ENCODE measurements around the gene MYO9B. TPM values are rescaled to one million over a fixed set of nuclear protein-coding genes. Genes with fewer than 3 reads are reported as not detected.
"Not testable (repeated sequence)": the region's sequence is repeated elsewhere in the genome, so short reads cannot be mapped to it uniquely, and the experiment has no call there.

Gene MYO9B
- total RNA-seq, 1 donor from 2014 or later = 32.4 TPM

DNA sequence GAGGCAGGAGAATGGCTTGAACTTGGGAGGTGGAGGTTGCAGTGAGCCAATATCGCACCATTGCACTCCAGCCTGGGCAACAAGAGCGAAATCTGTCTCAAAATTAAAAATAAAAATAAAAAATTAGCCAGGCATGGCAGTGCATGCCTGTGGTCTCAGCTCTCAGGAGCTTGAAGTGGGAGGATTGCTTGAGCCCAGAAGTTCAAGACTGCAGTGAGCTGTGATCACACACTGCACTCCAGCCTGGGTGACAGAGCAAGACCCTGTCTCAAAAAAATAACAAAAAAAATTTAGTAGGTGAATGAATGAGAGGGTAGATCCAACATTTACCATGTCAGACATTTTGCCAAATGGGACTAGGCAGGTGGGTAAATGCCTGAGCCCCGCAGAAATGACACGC, 31.4 kb downstream of the MYO9B start:
- not testable (repeated sequence) for ATAC-seq (ENCODE audit: poor library complexity); DNase-seq

DNA sequence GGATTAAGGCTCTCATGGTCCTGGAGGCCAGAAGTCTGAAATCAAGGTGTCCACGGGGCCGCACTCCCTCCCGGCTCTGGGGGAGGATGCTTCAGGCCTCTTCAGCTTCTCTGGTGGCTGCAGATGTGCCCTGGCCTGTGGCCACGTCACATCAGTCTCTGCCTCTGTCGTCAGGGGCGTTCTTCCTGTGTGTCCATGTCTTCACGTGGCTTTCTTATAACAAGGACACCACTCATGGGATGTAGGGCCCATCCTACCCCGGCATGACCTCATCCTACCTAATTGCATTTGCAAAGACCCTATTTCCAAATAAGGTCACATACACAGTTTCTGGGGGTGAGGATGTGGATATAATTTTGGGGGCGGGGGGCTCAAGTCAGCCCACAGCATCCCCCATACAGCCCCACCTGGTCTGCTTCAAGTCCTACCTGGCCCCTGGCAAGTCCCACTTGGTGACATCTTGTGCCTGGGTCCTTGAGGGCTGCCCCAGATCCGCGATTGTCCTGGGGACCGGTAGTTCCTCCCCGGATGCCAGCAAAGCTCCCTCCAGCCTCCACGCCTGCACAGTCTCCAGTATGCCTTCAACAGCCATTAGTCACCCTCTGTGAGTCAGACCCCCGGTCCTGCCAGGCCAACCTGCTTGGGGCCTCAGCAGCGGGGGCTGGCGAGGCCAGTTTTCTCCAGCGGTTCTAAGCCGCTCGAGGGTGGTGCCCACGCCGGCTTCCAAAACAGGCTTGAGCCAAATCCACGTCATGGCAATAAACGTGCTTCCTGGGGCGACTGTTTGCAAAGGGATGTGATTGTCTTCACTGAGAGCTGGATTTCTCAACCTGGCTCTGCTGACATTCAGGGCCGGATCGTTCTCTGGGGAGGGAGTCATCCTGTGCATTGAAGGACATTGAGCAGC, 32.2 kb downstream of the MYO9B start:
- DNase-seq = peak; percentile 83
- intact Hi-C loops (cut with DNase I) = no loop called here
- peak; percentile 71 for ATAC-seq (ENCODE audit: poor library complexity)

More for the DNA sequence above, 31.4 kb downstream of the MYO9B start:
- intact Hi-C loops (cut with DNase I) = not testable (repeated sequence)

DNA sequence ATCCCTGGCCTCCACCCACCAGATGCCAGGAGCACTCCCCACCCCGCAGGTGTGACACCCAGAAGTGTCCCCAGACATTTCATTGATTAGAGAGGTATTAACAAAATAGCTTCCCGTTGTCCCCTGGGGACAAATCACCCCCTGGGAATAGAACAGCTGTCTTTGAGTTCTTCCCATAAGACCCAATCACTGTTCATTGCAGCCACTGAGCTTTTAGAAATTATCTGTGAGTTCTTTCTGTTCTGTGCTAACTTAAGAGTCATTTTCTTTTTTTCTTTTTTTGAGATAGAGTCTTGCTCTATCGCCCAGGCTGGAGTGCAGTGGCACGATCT, 32.8 kb downstream of the MYO9B start:
- DNase-seq (no peak), ATAC-seq (ENCODE audit: poor library complexity) (no peak)
- intact Hi-C loops (cut with DNase I) = no loop called here

DNA sequence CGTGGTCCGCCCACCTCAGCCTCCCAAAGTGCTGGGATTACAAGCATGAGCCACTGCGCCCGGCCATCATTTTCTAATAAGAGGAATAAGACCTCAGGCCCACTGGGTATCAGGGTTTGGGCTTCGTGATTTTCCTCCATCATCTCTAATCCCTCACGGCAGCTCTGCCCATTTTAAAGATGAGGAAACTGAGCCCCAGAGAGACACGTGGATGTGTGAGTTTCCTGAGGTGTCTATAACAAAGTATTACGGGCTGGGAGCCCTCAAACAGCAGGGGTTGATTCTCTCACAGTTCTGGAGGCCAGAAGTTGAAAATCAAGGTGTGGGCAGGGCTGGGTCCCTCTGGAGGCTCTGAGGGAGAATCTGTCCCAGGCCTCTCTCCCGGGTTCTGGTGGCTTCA, 33.7 kb downstream of the MYO9B start:
- no peak for DNase-seq
- no peak for ATAC-seq (ENCODE audit: poor library complexity)
- intact Hi-C loops (cut with DNase I) = no loop called here

DNA sequence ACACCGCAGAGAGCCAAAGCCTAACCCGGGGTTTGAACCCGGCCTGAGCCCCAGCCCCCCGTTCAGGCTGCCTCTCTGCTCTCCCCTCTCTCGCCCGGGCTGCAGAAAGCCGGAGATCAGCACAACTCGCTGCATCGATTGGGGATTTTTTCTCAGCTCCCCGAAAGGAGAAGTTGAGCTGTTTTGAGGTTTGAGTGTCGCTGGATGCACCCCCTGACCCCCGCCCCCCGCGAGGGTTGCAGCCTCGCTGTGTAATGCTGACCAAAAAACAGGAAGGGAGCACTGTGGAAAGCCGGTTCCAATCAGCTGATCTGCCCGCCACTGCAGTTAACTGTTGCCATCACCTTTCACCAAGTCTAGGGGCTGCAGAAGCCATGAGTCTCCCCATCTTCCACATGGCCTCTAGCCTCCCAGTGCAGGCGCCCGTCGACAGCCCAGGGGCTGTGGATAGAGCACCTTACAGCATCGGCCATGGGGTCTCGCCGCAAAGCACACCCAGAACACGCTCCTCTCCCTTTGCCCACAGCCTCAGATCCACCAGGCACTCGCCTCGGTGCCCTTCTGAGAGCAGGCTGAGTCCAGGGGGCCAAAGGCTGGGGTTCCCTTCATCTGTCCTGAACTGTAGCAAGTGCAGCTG, 34.5 kb downstream of the MYO9B start:
- ATAC-seq (ENCODE audit: poor library complexity) (peak; percentile 39), DNase-seq (peak; percentile 81)
- intact Hi-C loops (cut with DNase I) = no loop called here

DNA sequence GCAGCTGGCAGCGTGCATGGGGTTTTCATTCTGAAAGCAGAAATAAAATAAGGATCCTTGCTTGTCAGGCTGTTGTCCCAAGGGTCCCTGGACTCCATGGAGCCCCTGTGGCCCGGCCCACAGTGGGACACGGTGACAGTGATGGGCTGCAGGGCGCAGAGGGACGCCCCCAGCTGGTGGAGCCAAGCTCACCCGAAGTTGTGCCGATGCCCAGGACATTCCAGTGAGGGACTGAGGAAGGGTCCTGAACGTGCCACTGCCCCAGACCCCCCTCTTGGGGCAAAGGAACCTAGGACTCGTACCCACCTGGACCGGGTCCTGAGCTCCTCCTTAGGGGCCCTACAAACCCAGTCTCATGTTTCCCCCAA, 35.0 kb downstream of the MYO9B start:
- intact Hi-C loops (cut with DNase I) = no loop called here
- ATAC-seq (ENCODE audit: poor library complexity) (no peak), DNase-seq (no peak)

DNA sequence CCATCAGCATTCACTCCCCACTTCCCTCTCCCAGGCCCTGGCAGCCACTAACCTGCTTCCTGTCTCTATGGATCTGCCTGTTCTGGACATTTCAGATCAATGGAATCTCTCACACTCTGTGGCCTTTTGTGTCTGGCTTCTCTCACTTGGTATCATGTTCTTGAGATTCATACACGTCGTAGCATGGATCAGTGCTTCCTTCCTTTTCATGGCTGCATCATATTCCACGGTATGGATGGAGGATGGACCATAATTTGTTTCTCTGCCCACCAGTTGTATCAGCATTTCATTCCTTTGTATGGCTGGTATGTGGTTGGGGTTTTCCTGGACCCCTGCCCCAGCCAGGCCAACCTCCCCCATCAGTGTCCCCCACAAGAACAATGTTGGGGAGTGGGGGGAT, 36.2 kb downstream of the MYO9B start:
- ATAC-seq (ENCODE audit: poor library complexity) (no peak), DNase-seq (no peak)
- intact Hi-C loops (cut with DNase I) = no loop called here

DNA sequence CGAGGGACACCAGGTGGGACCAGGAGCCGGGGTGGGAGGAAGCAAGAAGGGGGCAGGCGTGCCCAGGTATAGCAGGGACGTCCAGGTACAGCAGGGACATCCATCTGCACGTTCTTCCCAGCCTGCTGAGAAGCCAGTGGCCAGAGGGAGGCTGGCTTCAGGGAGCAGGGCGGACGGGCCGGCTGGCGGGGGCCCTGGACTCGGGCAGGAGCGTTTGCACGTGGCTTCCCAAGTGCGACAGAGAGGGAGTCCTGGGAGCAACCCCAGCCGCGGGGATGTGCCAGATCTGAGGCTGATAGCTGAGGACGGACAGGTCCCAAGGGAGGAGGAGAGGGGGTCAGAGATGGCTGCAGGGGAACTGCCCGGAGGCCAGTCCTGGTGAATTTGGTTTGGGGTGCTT, 36.7 kb downstream of the MYO9B start:
- DNase-seq = no peak
- no peak for ATAC-seq (ENCODE audit: poor library complexity)
- intact Hi-C loops (cut with DNase I) = no loop called here

DNA sequence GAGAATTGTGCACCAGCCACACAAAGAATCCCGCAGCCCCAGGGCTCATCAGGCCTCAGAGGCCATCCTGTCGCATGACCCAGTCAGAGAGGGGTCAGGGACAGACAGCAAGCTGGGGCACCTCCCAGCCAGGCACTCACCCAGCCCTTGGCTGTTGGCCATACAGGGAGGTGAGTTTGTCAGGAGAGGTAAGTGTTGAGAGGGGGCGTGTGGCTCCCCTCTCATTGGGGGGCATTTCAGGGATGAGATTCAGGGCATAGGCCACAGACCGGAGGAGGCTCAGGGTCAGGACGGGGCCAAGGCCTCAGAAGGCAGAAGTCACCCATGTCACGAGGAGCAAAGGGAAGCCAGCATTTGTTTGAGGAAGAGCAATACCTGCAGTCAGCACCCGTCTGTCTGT, 37.1 kb downstream of the MYO9B start:
- intact Hi-C loops (cut with DNase I) = no loop called here
- no peak for DNase-seq
- peak; percentile 38 for ATAC-seq (ENCODE audit: poor library complexity)

DNA sequence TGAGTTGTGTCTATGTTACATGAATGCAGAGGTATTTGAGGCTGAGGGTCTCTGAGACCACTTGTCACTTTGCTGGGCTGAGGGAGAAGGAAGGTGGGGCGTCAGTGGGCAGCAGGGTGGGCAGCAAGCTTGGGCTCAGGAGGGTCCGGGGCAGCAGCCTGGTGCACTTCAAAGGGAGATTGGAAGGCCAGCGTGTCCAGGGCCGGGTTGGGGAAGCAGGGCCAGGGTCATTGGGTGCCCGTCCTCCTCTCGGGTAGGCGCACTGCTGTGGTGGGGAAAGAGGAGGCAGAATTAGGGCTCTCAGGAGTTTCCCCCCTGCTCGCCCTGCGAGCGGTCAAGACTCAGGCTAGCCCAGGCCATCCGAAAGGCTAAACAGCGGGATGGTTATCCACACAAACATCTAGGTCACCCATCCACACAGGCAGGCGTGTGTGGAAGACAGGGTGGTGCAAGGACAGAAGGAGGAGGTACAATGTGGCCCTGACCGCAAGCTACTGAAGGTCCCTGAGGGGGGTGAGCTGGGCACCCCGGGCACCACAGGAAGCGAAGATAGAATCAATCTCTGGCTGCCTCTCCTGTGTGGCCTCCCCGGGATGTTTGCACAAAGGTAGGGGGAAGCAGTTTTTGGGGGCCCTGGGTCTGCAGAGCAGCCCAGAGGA, 37.7 kb downstream of the MYO9B start:
- ATAC-seq (ENCODE audit: poor library complexity) = peak; percentile 45
- DNase-seq = no peak
- intact Hi-C loops (cut with DNase I) = no loop called here

DNA sequence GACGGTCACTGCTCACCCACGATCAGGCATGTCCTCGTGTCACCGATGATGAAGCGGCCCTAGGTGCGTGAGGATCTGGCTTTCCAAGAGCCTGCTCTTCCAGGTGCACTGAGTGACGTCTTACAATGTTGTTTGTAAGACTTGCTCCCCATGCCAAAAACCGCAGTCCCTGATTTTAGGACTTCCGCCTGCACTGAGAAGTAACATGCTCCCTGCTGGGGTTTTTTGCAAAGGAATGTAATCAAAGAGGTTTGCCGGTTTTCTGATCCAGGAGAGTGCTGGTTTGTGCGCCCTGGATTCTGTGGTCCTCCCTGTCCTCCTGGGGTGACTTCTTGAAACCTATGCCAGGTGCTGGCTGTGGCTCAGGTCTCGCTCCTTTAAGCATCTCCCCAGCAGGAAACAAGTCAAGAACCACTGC, 38.8 kb downstream of the MYO9B start:
- ATAC-seq (ENCODE audit: poor library complexity) (no peak), DNase-seq (no peak)
- intact Hi-C loops (cut with DNase I) = no loop called here

DNA sequence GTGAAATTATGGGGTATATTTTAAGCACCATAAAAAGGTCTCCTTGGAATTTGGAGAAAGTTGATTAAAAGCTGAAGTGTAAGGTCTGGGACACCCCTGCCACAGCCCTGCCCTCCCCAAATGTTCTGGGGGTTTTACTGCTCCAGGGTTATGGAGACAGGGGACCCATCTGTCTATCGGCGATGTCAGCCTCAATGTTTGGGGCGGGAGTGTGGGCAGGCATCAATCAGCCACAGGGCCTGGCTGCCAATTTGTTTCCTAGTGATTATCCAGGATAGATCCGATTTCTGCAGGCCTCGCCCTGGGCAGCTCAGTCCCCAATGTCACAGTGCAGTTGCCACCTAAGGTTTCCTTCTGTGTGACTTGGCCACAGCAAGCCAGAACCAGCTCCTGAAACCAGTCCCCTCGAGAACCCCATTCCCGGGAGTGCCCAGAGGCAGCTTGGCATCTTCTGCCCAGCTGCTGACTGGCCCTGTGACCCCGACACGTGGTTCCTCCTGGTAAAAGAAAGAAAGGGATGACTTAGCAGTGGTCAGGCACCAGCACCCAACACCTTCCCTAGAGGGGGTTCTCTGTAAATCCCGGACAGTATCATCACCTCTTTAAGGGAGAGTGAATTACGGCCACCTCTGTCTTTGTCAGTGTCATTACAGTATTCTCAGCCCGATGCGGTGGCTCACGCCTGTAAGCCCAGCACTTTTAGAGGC, 41.6 kb downstream of the MYO9B start:
- no peak for DNase-seq
- ATAC-seq (ENCODE audit: poor library complexity) = no peak
- intact Hi-C loops (cut with DNase I) = no loop called here

DNA sequence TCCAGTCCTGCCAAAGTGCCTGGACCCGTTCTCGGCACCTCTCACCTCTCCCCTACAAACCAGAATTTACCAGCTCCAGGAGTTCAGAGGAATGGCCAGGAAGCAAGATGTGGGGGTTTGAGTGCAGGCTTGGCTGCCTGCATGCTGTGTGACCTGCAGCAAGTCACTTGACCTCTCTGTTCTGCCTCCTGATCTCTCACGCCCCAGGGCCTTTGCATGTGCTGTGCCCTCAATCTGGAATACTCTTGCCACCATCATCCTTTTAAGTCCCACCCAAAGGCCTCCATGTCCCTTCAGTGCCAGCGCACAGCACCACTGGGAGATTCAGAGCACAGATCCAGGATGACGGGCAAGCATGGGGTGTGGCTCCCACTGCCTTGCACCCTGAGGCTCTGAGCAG, 43.4 kb downstream of the MYO9B start:
- DNase-seq (no peak), ATAC-seq (ENCODE audit: poor library complexity) (no peak)
- intact Hi-C loops (cut with DNase I) = no loop called here

DNA sequence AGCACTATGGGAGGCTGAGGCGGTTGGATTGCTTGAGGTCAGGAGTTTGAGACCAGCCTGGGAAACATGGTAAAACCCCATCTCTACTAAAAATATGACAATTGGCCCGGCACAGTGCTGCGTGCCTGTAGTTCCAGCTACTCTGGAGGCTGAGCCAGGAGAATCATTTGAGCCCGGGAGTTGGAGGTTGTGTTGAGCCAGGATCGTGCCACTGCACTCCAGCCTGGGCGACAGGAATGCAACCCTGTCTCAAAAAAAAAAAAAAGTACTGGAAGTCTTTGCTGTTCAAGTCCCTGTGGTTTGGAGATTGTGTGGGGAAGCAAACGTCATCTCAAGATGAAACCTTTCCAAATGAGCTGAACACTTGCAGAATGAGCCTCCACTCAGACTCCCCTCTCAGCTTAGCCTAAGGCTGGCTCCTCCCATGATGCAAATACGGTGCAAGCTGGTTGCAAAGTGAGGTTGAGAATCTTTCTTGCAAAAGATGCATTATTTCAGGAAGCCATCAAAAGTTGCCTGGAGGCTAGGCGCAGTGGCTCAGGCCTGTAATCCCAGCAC, 46.2 kb downstream of the MYO9B start:
- no peak for DNase-seq
- ATAC-seq (ENCODE audit: poor library complexity) = no peak

DNA sequence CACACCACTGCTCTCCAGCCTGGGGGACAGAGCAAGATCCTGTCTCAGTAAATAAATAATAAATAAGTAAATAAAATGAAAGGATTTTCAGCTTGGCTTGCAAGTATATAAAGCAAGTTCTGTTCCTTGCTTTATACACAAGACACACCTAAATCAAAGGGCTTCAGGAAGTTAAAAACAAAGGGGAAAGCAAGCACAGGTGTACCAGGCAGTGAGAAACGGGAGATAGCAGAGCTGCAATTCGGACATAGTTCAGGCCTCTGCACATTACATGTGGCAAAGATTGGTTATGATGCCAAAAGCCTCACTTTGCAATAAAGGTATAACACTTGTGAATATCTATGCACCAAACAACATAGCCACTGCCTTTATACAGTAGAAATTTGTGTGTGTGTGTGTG, 47.5 kb downstream of the MYO9B start:
- intact Hi-C loops (cut with DNase I) = no loop called here
- no peak for ATAC-seq (ENCODE audit: poor library complexity)
- no peak for DNase-seq

More for the DNA sequence above, 46.2 kb downstream of the MYO9B start:
- intact Hi-C loops (cut with DNase I) = no loop called here

DNA sequence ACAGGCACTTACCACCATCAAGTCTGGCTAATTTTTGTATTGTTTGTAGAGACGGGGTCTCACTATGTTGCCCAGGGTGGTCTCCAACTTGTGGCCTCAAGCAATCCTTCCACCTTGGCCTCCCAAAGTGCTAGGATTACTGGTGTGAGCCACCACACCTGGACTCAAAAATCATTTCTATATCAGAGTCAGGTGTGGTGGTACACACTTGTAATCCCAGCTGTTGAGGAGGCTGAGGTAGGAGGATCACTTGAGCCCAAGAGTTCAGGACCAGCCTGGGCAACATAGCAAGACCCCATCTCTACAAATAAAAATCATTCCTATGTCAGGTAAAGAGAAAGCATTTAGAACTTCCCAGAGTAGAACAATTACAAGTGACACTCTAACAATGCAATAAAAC, 48.4 kb downstream of the MYO9B start:
- ATAC-seq (ENCODE audit: poor library complexity) (no peak), DNase-seq (no peak)
- intact Hi-C loops (cut with DNase I) = no loop called here

DNA sequence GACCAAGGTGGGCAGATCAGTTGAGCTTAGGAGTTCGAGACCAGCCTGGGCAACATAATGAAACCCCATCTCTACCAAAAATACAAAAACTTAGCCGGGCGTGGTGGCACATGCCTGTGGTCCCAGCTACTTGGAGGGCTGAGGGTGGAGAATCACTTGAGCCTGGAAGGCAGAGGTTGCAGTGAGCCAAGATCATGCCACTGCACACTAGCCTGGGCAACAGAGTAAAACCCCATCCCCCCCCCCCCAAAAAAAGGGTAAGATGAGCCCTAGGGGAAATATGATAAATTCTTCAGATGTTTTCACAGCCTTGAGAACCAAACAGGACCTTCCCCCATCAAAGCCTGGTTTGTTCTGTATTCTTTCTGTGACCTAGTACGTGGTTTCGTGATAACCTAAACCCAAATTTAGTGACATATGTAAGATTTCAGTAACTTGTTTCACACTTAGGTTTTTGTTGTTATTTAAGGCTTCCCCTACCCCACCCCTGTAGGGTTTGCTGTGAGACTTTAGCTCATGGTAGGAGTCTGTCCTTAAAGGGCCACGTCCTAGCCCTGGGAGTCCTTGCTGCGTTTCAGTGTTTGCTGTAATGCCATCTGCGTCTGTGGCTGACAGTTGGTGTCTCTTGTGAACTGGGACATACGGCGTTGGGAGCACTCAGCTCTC, 49.6 kb downstream of the MYO9B start:
- intact Hi-C loops (cut with DNase I) = no loop called here
- DNase-seq = no peak
- ATAC-seq (ENCODE audit: poor library complexity) = no peak

Data from Right ventricle myocardium superior (tissue), 1 donor.